Colonic mucosa (tissue), 4 donors: Measurements from ENCODE around the gene FBXO27. TPM values are rescaled to one million over a fixed set of nuclear protein-coding genes. Genes with fewer than 3 reads are reported as not detected.
A peak's percentile ranks its signal among the peaks of the same experiment; 100 is the strongest.

ENCODE experiments used
- DNase-seq: peaks from one replicate; pipeline ENCODE4 v3.0.0-alpha.2; 2020
- H3K27ac ChIP-seq: fragments of 200-600 bp; one replicate; pipeline ENCODE4 v1.8.0; 2021
- H3K27me3 ChIP-seq: fragments of 200-600 bp; one replicate; pipeline ENCODE4 v1.8.0; 2021
- H3K36me3 ChIP-seq: fragments of 200-600 bp; one replicate; pipeline ENCODE4 v1.8.0; 2021
- H3K4me1 ChIP-seq: fragments of 200-600 bp; one replicate; pipeline ENCODE4 v1.8.0; 2021; ENCODE audit warnings: mild to moderate bottlenecking
- H3K4me3 ChIP-seq: fragments of 200-600 bp; one replicate; pipeline ENCODE4 v1.8.0; 2021
- H3K9ac ChIP-seq, 2 donors: one replicate each; pipeline ENCODE4 v1.7.0; 2013; ENCODE audit warnings: control low read depth in 2 of 2, low read depth in 2 of 2, low read length in 2 of 2
- H3K9me3 ChIP-seq: fragments of 200-600 bp; one replicate; pipeline ENCODE4 v1.8.0; 2021
- intact Hi-C: fragments of 100-400 bp; cut with DNase I; formaldehyde crosslinking; loops from one replicate; pipeline ENCODE4 v1.14.1; 2022
- total RNA-seq, 2 donors: library from RNA; stranded (reverse); fragmentation: NEBNext Ultra II Directional in 1 of 2; extraction: Animal tissue kit (Norgen Biotek cat#: 25700) in 1 of 2; gene quantifications; one replicate each; pipeline ENCODE4 v1.2.1, GENCODE V29; 2021
- TF ChIP-seq, protein P1 (sequence below): fragments of 200-600 bp; IDR thresholded peaks from one replicate; pipeline ENCODE4 v1.8.0; 2022; ENCODE audit warnings: antibody characterized with exemption, mild to moderate bottlenecking
- donor health status: healthy.
- donor health status: DM: no; HTN: no; CAD: no.
- donor health status: DM: no; HTN: no; CAD: no.

FBXO27 gene
- total RNA-seq, 2 donors from 2014 or later: 1.1 to 2.4 TPM

DNA sequence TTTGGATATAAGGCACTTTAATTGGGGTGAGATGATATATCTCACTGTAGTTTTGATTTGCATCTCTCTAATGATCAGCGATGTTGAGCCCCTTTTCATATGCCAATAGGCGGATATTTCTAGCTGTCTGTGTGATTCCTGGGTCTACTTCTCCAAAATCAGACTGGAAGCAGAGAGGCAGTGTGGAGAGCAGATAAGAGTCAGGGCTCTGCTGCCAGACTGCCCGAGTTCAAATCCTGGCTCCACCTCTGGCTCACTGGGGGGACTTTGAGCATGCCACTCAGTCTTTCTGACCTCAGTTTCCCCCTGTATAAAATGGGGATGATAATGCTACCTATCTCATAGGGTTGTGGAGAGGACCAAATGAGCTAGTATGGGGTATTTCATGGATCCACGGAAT lies 27.8 kb upstream of the FBXO27 start:
- no peaks in the 10 kb centered on the region for H3K9me3 ChIP-seq

DNA sequence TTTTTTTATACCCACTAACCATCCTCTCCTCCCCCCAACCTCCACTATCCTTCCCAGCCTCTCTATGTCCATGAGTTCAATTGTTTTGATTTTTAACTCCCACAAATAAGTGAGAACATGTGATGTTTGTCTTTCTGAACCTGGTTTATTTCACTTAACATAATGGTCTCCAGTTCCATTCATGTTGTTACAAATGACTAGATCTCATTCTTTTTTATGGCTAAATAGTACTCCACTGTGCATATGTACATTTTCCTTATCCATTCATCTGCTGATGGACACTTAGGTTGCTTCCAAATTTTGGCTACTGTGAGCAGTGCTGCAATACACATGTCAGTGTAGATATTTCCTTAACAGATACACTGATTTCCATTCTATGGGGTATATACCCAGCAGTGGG lies 27.0 kb upstream of the FBXO27 start:
- no peak overlapping the region for H3K9ac ChIP-seq
- no peak overlapping the region for H3K27ac ChIP-seq
- DNase-seq: no peak
- no peak overlapping the region for H3K4me3 ChIP-seq
- TF ChIP-seq, protein P1, sequence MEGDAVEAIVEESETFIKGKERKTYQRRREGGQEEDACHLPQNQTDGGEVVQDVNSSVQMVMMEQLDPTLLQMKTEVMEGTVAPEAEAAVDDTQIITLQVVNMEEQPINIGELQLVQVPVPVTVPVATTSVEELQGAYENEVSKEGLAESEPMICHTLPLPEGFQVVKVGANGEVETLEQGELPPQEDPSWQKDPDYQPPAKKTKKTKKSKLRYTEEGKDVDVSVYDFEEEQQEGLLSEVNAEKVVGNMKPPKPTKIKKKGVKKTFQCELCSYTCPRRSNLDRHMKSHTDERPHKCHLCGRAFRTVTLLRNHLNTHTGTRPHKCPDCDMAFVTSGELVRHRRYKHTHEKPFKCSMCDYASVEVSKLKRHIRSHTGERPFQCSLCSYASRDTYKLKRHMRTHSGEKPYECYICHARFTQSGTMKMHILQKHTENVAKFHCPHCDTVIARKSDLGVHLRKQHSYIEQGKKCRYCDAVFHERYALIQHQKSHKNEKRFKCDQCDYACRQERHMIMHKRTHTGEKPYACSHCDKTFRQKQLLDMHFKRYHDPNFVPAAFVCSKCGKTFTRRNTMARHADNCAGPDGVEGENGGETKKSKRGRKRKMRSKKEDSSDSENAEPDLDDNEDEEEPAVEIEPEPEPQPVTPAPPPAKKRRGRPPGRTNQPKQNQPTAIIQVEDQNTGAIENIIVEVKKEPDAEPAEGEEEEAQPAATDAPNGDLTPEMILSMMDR: no peak
- no peaks in the 10 kb centered on the region for H3K27me3 ChIP-seq
- no peaks in the 10 kb centered on the region for H3K36me3 ChIP-seq
- no peaks in the 10 kb centered on the region for H3K9me3 ChIP-seq
- intact Hi-C loops: no loop called here
- no peaks in the 10 kb centered on the region for H3K4me1 ChIP-seq

More for the DNA sequence above, 27.8 kb upstream of the FBXO27 start:
- Histone ChIP-seq H3K36me3 (no peaks in the 10 kb centered on the region), H3K9ac (no peak overlapping the region), H3K4me1 (no peaks in the 10 kb centered on the region), H3K27ac (no peak overlapping the region), H3K4me3 (no peak overlapping the region), H3K27me3 (no peaks in the 10 kb centered on the region)
- TF ChIP-seq, protein P1: no peak
- no peak for DNase-seq
- intact Hi-C loops: no loop called here

DNA sequence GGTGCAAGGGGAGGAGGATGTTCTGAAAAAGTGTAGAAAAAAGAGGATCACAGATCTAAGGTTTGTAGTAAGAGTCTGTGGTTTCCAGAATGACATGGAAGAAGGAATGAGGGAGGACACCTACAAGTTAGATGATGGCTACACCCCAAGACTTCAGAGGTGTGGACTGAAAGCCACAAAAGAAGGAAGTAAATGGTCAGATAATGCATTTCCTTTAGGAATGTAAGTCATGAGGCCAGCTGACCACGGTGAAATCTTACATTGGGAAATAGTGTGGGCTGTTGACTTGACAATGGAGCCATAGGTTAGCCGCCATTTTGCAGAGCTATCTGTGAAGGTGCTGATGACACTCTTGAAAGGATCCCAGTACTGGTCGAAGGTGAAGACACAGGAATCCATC lies 25.3 kb upstream of the FBXO27 start:
- intact Hi-C loops: no loop called here
- no peak for DNase-seq
- Histone ChIP-seq H3K27ac (no peak overlapping the region), H3K27me3 (no peaks in the 10 kb centered on the region), H3K9ac (no peak overlapping the region), H3K36me3 (no peaks in the 10 kb centered on the region), H3K9me3 (no peaks in the 10 kb centered on the region), H3K4me1 (no peaks in the 10 kb centered on the region), H3K4me3 (no peak overlapping the region)
- TF ChIP-seq, protein P1: no peak

DNA sequence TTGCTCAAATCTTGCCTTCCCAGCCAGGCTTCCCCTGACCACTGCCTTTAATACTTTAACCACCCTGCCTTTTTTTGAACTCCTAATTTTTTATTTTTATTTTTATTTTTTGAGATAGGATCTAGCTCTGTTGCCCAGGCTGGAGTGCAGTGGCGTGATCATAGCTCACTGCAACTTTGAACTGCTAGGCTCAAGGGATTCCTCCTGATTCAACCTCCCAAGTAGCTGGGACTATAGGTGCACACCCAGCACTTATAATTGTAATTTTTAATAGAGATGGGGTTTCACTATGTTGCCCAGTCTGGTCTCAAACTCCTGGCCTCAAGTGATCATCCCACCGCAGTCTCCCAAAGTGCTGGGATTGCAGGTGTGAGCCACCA lies 21.7 kb upstream of the FBXO27 start:
- Histone ChIP-seq H3K4me3 (no peak overlapping the region), H3K27ac (no peak overlapping the region), H3K9me3 (no peaks in the 10 kb centered on the region), H3K9ac (no peak overlapping the region), H3K4me1 (no peaks in the 10 kb centered on the region), H3K27me3 (no peaks in the 10 kb centered on the region), H3K36me3 (no peaks in the 10 kb centered on the region)
- DNase-seq: no peak
- intact Hi-C loops: no loop called here
- TF ChIP-seq, protein P1: no peak

DNA sequence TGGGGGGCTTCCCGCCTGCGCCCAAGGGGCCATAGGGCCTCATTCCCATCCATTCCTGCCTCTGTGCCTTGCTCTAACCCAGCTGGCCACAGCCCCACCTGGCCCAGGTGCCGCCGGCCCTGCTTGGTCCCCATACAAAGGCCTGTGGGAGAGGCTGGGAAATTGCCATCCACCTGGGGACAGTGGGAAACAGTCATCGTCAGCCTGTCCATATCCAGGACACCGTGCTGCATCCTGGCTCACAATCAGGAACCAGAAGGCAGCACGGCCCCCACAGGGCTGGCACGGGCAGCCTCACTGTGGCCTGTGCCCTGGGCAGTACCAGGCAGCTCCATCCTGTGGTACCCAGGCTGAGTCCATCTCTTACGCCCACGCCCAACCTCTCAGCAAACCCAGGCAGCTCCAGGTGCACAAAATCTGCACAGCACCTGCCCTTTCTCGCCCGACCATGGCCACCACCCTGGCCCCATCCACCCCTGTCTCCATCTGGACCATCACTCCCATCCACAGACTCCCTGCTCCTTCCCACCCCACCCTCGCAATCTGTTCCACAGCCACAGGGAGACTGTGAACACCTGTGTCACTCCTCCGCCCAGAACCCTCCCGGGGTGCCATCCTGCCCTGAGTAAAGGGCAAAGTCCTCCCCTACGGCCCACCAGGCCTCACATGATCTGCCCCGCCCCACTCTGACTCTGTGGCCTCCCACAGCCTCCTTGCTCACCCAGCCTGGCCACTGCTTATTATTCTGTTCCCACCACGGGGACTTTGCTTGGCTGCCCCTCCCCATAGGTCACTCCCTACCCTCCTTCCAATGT lies 21.1 kb upstream of the FBXO27 start:
- Histone ChIP-seq H3K27ac (no peak overlapping the region), H3K4me3 (no peak overlapping the region), H3K9me3 (no peaks in the 10 kb centered on the region), H3K36me3 (no peaks in the 10 kb centered on the region), H3K4me1 (no peaks in the 10 kb centered on the region), H3K27me3 (no peaks in the 10 kb centered on the region), H3K9ac (no peak overlapping the region)
- intact Hi-C loops: no loop called here
- TF ChIP-seq, protein P1: no peak
- peak; percentile 41 for DNase-seq
